SU-DHL-6 (cell line): ENCODE measurements around the gene RTN4R.

Experiments used
- H2AFZ ChIP-seq: fragments of 200-600 bp; sonication (generic); 2 replicates; pipeline ENCODE4 v1.6.1; 2014; ENCODE audit warnings: low read depth, mild to moderate bottlenecking, moderate library complexity, mixed read lengths, antibody characterized with exemption, low read length; ENCODE audit not compliant: severe bottlenecking
- H3F3A ChIP-seq: fragments of 200-600 bp; shearing (Covaris generic); 2 replicates; pipeline ENCODE4 v1.6.0; 2016; ENCODE audit warnings: antibody characterized with exemption, mild to moderate bottlenecking; ENCODE audit not compliant: insufficient read depth
- H3K27ac ChIP-seq: fragments of 200-600 bp; sonication (generic); 2 replicates; pipeline ENCODE4 v1.5.1; 2016; ENCODE audit warnings: low read depth, mild to moderate bottlenecking, low read length, moderate library complexity, mixed read lengths
- H3K27me3 ChIP-seq: fragments of 200-600 bp; sonication (generic), shearing (Covaris generic); 2 replicates; pipeline ENCODE4 v1.6.0; 2014; ENCODE audit warnings: mild to moderate bottlenecking, low read length
- H3K36me3 ChIP-seq: fragments of 200-600 bp; sonication (generic); 2 replicates; pipeline ENCODE4 v1.6.1; 2014; ENCODE audit warnings: mild to moderate bottlenecking, low read length, mixed read lengths
- H3K4me2 ChIP-seq: fragments of 300-600, 200-600 bp; shearing (Covaris generic), sonication (generic); 2 replicates; pipeline ENCODE4 v1.6.0; 2014; ENCODE audit warnings: low read length, low read depth, mild to moderate bottlenecking; ENCODE audit not compliant: poor library complexity, severe bottlenecking
- H3K4me3 ChIP-seq: fragments of 200-600 bp; sonication (generic); 2 replicates; pipeline ENCODE4 v1.5.1; 2014; ENCODE audit warnings: antibody characterized with exemption, low read length, mild to moderate bottlenecking, mixed read lengths; ENCODE audit not compliant: insufficient read depth, poor library complexity, severe bottlenecking
- H3K79me2 ChIP-seq: fragments of 200-600 bp; sonication (generic); 2 replicates; pipeline ENCODE4 v1.6.1; 2014; ENCODE audit warnings: mild to moderate bottlenecking, low read length, moderate library complexity; ENCODE audit not compliant: insufficient read depth
- H3K9ac ChIP-seq: fragments of 200-600 bp; sonication (generic); 2 replicates; pipeline ENCODE4 v1.7.0; 2014; ENCODE audit warnings: mild to moderate bottlenecking, low read length
- H3K9me2 ChIP-seq: fragments of 200-600 bp; sonication (generic); replicated peaks from 2 replicates; pipeline ENCODE4 v1.6.1; 2014; ENCODE audit warnings: low read length; ENCODE audit not compliant: insufficient read depth
- H3K9me3 ChIP-seq: fragments of 200-600 bp; sonication (generic); 2 replicates; pipeline ENCODE4 v1.6.1; 2014; ENCODE audit warnings: low read length, mixed read lengths; ENCODE audit not compliant: insufficient read depth
- H4K20me1 ChIP-seq: fragments of 200-600 bp; sonication (generic); 2 replicates; pipeline ENCODE4 v1.6.1; 2014; ENCODE audit warnings: low read depth, mild to moderate bottlenecking, antibody characterized with exemption, low read length, moderate library complexity, mixed read lengths
- EZH2phosphoT487 ChIP-seq: fragments of 200-600 bp; sonication (generic), shearing (Covaris generic); conservative IDR thresholded peaks from 2 replicates; pipeline ENCODE4 v1.6.1; 2018; ENCODE audit warnings: mild to moderate bottlenecking, antibody characterized with exemption, low read length, moderate library complexity, mixed read lengths
- TF ChIP-seq, protein P1 (sequence below): fragments of 200-600 bp; sonication (generic); IDR thresholded peaks from one replicate; pipeline ENCODE4 v1.5.1; 2017; ENCODE audit warnings: antibody characterized with exemption, mild to moderate bottlenecking, low read length, moderate library complexity; ENCODE audit not compliant: insufficient read depth, poor library complexity, severe bottlenecking

The RTN4R gene

DNA sequence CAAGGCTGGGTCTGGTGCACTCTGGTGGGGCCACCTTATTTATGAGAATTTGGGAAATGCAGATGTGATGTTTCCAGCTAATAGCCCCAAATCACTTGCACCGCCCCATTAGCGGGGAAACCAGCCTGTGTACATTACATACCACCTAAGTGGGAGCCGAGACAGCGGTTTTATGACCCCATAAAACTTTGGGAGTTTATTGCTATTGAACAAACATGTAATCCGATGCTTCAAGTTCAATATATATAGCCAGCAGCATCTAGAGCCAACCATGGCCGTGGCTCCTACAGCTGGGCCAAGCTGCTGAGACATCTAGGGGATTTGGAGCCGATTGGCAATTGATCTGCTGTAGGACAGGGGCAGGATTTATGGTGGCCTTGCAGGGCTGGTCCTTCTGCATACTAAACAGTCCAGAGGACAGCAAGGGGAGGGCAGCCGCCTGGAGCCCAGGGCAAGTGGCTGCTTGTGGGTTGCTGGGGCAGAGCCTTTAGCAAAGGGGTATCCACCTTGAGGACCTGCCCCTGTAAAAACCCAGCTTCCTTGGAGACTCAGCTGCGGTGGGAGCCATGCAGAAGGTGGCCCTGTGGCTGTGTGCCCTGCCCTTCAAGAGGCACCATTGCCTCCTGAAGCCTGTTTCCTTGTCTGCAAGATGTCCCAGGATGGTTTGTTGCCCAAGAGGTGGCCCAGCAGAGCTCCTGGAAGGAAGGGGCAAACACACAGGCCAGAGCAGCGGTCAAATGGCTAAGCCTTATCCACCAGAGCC is 69.4 kb downstream of the RTN4R start:
- H3K4me2 ChIP-seq: no peak overlapping the region
- H3K27me3 ChIP-seq: no peaks in the 10 kb centered on the region
- H3K36me3 ChIP-seq: no peaks in the 10 kb centered on the region
- H3F3A ChIP-seq: no peaks in the 10 kb centered on the region
- no peak overlapping the region for H3K27ac ChIP-seq
- H3K4me3 ChIP-seq: no peak overlapping the region
- H4K20me1 ChIP-seq: no peaks in the 10 kb centered on the region
- no peak overlapping the region for H2AFZ ChIP-seq
- H3K9me2 ChIP-seq: no peaks in the 10 kb centered on the region
- no peak overlapping the region for H3K9ac ChIP-seq
- TF ChIP-seq, protein P1, sequence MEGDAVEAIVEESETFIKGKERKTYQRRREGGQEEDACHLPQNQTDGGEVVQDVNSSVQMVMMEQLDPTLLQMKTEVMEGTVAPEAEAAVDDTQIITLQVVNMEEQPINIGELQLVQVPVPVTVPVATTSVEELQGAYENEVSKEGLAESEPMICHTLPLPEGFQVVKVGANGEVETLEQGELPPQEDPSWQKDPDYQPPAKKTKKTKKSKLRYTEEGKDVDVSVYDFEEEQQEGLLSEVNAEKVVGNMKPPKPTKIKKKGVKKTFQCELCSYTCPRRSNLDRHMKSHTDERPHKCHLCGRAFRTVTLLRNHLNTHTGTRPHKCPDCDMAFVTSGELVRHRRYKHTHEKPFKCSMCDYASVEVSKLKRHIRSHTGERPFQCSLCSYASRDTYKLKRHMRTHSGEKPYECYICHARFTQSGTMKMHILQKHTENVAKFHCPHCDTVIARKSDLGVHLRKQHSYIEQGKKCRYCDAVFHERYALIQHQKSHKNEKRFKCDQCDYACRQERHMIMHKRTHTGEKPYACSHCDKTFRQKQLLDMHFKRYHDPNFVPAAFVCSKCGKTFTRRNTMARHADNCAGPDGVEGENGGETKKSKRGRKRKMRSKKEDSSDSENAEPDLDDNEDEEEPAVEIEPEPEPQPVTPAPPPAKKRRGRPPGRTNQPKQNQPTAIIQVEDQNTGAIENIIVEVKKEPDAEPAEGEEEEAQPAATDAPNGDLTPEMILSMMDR: no peak
- no peak for TF ChIP-seq EZH2phosphoT487
- no peaks in the 10 kb centered on the region for H3K79me2 ChIP-seq
- H3K9me3 ChIP-seq: no peaks in the 10 kb centered on the region

DNA sequence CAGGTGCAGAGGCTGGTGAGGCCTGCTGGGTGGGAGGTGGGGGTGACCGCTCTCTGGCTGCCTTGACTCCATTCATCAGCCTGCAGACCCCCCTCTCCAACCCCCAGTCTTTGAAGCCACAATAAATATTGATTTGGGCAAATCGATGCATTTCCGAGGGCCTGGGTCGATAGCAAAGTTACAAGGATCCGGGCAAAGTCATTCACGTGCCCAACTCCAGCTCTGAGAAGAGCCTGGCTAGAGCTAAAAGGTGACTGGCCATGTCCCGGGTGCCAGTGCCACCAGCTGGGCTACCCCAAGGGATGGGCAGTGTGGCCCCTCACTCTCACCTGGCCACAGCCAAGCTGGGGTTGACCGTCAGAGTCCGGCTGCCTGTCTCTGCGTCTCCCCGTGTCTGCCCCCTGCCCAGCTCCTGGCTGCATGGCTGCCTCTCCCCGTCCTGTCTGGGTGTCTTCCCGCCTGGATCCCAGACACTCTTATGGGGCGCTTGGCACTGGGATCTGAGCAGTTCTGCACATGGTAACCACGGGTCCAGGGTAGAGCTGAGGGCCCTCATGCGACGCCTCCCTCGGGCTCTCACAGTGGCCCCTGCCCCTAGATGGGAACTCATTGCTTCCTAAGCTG is 70.6 kb downstream of the RTN4R start:
- Histone ChIP-seq H3K79me2 (no peaks in the 10 kb centered on the region), H3K9me2 (no peaks in the 10 kb centered on the region), H3K4me3 (no peak overlapping the region), H4K20me1 (no peaks in the 10 kb centered on the region), H3K27ac (no peak overlapping the region), H3K9ac (no peak overlapping the region), H3K27me3 (no peaks in the 10 kb centered on the region), H3K4me2 (no peak overlapping the region), H2AFZ (no peak overlapping the region), H3F3A (no peaks in the 10 kb centered on the region), H3K9me3 (no peaks in the 10 kb centered on the region), H3K36me3 (no peaks in the 10 kb centered on the region)
- TF ChIP-seq EZH2phosphoT487: no peak
- TF ChIP-seq, protein P1: no peak

DNA sequence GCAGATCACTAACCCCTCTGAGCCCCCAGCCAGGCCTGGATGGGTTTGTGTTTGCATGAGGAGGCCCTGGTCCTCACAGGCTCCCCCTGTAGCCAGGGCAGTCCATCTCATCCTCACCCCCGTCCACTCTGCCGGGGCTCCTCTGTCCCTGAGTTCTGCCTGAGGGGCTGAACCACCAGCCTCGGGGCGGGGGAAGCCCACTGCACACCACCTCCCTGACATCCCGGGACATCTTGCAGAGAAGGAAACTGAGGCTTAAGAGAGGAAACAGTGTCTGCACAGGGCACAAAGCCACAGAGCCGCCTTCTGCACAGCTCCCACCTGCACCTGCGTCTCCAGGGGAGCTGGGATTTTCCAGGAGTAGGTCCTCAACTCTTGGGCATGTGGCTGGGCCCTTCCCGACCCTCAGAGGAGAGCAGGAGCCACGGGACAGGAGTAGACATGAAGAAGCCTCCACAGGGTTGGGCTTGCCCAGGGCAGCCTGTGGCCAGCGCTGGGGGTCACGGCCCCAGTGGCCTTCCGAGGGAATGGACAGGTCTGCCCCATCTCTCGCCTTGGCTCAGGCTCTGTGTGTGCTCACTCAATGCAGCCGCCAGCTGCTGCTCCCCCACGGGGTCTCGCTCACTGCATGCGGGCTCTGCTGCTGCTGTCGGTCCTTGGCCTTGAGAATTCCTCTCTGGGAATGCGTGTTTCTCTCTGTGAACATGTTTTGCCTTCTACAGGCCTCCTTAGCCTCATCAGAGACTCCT is 71.8 kb downstream of the RTN4R start:
- Histone ChIP-seq H3K27me3 (no peaks in the 10 kb centered on the region), H3K79me2 (no peaks in the 10 kb centered on the region), H2AFZ (no peak overlapping the region), H4K20me1 (no peaks in the 10 kb centered on the region), H3F3A (no peaks in the 10 kb centered on the region), H3K27ac (no peak overlapping the region), H3K9ac (no peak overlapping the region), H3K36me3 (no peaks in the 10 kb centered on the region), H3K9me3 (no peaks in the 10 kb centered on the region), H3K9me2 (no peaks in the 10 kb centered on the region), H3K4me2 (no peak overlapping the region), H3K4me3 (no peak overlapping the region)
- no peak for TF ChIP-seq EZH2phosphoT487
- TF ChIP-seq, protein P1: no peak
